B cell (primary cell): Measurements from ENCODE around the gene RTP1.

Experiments
- EZH2 ChIP-seq: IDR thresholded peaks from 2 replicates; pipeline ENCODE4 v1.6.1; 2012; ENCODE audit warnings: borderline replicate concordance, low read depth, mild to moderate bottlenecking, moderate library complexity, low read length; ENCODE audit not compliant: insufficient read depth, poor library complexity, severe bottlenecking
- TF ChIP-seq, protein P1 (sequence below): fragments of 200-600 bp; IDR thresholded peaks from one replicate; pipeline ENCODE4 v1.8.0; 2022; ENCODE audit warnings: antibody characterized with exemption, mild to moderate bottlenecking

DNA sequence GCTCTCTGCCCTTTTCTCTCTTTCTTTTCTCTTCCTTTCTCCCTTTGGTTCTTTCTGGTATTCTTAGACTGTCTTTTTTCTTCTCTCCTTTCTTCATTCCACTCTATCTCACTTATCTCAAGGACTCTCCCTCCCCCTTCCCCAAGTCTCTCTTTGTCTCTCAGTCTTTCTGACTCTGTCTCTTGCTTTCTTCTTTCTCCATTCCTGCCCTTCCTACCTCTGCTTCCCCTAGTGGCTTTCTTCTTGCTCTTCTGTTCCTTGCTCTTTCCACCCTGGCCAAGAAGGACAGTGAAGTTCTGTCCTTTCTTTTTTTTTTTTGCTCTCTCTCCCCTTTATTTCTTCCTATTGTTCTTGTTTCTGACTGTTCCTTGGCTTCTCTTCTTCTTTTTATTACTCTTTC is 35.7 kb upstream of the RTP1 start:
- no peak for TF ChIP-seq EZH2
- TF ChIP-seq, protein P1, sequence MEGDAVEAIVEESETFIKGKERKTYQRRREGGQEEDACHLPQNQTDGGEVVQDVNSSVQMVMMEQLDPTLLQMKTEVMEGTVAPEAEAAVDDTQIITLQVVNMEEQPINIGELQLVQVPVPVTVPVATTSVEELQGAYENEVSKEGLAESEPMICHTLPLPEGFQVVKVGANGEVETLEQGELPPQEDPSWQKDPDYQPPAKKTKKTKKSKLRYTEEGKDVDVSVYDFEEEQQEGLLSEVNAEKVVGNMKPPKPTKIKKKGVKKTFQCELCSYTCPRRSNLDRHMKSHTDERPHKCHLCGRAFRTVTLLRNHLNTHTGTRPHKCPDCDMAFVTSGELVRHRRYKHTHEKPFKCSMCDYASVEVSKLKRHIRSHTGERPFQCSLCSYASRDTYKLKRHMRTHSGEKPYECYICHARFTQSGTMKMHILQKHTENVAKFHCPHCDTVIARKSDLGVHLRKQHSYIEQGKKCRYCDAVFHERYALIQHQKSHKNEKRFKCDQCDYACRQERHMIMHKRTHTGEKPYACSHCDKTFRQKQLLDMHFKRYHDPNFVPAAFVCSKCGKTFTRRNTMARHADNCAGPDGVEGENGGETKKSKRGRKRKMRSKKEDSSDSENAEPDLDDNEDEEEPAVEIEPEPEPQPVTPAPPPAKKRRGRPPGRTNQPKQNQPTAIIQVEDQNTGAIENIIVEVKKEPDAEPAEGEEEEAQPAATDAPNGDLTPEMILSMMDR = no peak
